Effector CD4-positive, alpha-beta T cell (primary cell): ENCODE measurements around the gene QSER1.

Experiments used
- DNase-seq: peaks from one replicate; pipeline ENCODE4 v3.0.0-alpha.2; 2020

Gene QSER1

DNA sequence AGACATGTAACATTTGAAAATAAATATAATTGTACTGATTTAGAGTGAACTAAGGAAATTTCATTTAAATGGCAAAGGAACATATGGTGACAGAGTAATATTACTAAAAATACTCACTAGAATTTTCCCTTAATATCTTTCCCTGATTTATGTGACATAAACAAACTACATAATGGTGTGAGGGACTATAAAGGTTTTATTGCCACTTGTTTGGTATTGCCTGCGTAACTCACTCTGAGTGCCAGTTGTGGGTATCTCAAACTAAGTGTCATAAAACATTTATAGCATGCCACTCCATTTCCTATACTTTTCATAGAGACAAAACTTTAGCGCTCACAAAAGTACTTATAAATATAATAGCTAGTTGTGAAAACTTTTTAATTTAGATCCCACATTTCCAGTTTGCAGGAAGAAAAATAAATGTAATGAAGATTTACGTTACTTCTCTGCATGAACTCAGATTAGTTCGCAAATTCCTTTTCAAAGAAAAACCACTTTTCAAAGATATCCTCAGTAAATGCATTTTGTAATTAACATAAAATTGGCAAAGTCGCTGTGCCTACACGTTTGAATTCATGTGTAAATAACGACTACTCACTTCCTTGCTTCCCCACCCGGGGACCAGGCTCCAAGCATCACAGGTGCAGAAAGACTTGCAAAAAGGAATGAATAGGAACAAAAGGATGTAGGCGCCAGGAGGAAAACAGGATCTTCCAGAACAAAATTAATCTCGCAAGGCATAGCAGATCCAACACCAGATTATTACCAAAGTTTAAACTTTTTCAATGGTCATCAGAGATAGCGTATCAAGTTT lies 1.6 kb upstream of the QSER1 start:
- no peak for DNase-seq

DNA sequence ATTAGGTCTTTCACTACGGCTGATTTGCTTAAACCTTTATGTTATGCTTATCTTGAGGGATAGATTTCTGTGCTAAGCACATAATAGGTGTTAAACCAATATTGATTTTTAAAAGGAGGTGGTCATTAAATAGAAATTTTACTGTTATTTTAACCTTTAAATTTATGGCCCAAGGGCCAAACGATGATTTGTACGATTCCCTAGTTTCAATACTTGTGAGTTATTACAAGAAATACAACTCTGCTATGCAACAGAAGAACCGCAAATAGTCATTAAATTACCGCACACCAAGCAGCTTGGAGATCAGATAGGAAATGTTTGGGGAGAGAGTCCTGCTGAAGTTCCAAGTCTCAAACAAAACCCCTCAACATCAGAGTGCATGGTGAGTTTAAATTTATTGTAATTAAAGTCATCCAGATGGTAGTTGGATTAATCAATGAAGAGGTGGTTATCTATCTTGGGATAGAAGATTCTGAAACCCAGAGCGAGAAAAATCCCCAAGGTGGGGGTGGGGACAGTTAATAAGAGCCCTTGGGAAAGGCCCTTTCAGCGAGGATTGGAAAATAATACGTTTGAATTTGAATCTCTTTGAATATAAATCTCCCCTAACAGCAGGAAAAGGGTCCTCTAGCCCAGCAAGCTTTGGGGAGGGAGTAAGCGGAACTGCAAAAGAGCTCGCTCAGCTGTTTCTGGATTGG lies 805 bp upstream of the QSER1 start:
- no peak for DNase-seq

DNA sequence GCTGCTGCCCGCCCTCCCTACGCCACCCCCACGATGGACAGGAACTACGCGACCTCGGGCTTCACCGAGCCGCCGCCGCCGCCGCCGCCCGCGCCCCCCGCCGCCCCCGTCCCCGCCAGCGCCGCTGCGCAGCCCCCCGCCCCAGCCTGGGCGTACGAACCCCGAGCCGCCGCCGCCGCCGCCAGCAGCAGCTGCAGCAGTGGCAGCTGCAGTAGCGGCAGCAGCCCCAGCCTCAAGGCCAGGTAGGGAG lies 407 bp downstream of the QSER1 start:
- peak; percentile 31 for DNase-seq

DNA sequence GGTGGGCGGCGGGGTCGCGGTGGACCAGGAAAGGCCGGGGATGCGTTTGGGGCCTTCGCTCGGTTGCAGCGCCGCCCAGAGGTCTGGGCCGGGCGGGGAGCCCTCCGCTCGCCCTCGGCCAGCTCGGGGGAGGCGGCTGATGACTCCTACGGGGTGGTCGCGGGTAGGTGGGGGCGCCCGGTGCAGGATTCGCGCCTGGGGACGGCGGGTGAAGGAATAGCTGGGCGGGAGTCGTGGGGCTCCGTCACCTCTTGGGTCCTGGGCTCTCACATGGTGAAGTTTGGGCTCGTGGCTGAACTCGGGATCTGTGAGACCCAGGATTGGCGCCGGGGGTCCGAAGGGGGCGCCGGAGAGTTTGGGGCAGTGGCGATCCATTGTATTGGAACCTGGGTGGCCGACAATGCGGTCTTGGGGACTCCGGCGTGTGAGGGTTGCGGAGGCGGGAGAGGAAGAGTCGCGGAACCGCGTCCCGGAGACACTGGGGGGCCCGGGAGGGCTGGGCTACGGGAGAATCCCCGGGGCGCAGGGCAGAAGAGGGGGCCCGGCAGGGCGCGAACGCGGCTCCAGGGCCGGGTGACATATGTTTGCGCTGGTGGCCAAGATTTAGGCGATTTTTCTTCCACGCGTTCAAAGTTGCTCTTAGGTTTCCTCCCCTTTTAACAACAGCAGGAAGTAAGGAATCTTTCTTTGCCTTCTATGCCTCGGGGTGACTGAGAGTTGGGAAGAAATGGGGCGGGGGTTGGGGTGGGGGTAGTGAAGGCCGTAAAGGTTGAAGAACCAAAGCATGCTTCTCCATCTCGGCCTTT lies 935 bp downstream of the QSER1 start:
- peak; percentile 3 for DNase-seq

DNA sequence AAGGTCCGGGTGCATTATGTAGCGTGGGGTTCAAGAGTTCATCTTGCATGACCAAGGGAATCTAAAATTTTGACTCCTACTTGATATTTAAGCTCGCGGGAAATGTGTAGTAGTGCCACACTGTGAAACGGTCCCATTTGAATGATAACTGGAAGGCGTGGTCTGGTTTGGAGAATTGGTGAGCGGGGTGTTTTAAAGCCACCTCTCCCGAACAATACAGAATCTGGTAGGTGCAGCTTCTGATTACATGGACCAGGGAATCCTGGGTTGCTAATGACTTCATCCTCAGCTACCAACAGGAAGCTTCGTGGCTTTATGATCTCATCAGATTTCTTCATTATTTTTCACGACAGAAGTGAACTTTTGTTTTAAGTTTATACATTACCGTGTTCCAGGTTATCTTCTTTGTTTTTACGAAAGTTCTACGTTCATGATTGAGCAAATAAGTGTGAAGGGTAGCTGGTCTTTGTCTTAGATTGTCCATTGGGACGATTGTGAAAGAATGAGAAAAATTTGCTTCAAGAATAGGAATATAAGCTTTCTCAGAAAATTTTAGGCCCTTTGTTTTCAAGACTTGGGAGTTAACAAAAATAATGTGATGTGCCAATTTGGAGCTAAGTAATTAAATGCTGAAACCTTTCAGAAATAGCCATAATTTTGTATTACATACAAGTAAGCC lies 1.7 kb downstream of the QSER1 start:
- peak; percentile 30 for DNase-seq

DNA sequence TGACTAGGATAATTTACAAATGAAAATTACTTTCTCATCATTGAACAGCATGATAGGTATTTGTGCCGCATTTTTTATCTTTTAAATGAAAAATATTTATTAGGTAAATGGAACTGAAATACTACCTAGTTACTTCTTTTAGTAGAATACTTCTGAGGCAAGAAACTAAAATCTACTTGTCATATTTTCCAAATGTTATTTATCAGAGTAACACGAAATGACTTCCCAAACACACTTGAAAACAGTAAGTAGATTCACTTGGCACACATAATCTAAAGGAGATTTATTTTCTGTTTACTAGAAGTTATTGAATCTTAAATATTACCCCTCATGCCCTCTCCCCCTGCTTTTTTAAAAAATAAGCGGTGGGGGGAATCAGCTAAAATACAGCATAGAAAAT lies 2.3 kb downstream of the QSER1 start:
- no peak for DNase-seq

DNA sequence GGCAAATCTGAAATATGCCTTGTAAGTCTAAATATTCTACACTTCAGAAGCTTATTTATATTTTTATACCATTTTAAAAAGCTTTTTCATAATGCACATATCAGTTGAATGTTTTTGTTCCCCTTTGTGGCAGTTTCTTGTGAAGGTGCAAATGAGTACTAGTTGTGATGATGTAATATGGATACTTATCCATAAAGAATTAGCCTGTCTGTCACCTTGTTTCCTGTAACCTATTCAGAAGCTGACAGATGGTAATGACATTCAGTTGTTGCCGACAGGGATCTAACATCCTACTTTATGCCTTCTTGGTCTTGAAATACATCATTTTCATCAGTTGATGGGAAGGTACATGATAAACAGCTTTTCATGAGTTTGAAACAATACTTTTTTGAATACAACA lies 2.9 kb downstream of the QSER1 start:
- DNase-seq = no peak

DNA sequence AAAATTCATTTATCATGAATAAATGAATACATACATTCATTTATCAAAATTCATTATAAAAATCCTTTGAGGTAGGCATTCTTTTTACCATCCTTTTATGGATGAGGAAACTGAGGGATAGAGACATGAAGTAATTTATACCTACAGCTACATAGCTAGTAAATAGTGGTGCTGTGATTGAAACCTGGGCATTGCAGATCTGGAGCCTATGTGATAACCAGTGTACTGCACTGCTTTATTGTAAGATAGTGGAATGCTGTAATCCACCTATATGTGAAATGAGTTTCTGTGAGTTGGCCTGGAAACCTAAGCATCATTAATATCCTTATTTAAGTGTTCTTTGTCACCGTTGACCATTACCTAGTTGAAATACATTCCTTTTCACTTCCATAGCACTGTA lies 4.5 kb downstream of the QSER1 start:
- DNase-seq = no peak

DNA sequence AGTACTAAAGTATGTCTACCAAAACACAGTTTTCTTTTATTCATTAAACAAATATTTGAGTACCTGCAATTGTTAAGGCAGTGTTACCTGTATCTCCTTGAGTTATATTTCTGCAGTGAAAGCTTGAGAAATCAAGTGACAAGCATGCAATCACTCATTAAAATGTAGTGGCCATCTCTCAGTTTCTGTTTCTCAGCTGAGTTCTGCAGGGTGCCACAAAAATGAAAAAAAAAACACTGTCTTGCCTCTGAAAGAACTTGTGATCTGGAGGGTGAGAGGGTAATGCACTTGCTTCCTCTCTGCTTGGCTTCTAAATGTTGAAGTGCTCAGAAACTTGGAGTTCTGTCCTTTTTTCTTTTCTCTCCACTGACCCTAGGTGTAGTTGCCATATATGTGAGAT lies 6.8 kb downstream of the QSER1 start:
- no peak for DNase-seq

DNA sequence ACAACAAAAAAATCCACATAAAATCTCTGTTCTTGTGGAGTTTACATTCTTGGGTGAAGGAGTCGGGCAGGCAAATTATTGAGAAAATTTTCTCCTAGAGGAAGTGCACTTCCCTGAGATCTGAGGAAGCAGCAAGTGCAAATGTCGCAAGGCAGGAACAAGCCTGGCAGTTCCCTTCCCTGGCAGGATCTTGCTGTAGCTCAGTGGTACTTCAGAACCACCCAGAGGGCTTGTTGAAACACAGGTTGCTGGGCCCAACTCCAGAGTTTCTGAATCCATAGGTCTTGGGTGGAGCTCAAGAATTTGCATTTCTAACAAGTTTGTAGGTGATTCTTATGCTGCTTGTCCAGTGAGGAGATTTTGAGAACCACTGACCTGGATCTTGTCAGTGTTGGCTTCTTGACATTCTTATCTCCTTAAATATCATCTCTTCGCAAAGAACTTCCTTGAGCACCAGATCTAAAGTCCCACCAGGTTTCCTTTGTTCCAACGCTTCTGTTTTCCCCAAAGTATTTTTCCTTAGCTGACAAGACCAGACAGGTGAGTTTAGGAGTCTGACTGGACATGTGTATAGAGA lies 9.6 kb downstream of the QSER1 start:
- no peak for DNase-seq

DNA sequence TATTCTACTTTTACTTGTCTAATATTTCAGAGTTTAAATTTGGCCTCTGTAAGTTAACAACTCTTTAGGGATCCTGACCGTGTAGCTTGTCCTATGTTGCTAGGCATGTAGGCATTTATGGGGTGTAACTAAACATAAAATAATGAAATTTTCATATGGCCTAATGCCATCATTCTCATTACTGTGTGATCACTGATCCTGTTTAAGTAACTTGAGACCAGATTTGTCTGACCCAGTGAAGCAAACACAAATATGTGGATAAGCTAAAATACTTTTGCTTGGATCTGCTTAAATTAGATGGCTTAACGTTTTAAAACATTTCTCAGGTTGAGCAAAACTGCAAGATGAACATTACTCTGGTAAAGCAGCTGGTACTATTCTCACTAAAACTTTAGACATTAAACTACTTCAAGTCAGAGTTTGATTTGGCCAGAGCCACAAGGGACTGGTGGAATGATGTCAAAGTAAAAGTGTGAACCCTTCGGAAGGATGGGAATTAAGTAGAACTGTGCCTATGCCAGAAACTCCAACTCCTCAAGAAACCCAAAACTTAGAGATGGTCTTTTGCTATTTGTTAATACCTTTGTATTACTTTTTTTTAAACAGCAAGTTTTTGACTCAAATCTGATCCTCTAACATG lies 12.5 kb downstream of the QSER1 start:
- DNase-seq = no peak

DNA sequence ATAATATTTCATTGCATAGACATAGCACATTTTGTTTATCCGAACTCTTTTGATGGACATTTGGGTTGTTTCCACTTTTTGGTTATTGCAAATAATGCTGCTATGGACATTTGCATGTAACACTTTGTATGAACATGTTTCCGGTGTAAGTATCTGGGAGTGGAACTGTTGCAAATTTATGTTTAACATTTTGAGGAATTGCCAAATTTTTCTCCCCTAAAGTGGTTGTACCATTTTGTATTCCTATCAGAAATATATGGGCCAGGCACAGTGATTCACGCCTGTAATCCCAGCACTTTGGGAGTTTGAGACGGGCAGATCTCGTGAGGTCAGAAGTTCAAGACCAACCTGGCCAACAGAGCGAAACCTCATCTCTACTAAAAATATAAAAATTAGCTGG lies 16.0 kb downstream of the QSER1 start:
- DNase-seq = no peak

DNA sequence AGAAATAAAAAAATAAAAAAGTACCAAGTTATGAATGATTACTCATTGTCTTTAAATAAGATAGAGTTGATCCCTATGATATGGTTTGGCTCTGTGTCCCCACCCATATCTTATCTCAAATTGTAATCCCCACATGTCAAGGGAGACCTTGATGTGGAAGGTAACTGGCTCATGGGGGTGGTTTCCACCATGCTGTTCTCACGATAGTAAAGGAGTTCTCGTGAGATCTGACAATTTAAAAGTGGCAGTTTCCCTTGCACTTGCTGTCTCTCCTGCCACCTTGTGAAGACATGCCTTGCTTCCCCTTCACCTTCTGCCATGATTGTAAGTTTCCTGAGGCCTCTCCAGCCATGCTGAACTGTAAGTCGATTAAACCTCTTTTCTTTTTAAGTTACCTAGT lies 18.8 kb downstream of the QSER1 start:
- no peak for DNase-seq

DNA sequence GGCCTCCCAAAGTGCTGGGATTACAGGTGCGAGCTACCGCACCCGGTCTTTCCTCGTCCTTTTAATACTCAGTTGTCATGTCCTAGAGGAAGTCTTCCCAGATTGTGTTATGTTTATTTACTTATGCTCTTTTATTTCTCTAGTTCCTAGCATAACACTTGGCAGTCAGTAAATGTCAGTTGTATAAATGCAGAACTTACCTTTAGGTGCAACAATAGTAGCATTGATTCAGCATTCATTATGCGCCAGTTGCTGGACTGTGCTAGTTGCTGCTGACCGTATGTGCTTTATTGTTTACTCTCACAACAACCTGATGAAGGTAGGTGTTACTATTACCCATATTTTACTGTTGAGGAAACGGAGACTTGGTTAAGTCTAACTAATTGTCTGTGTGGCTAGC lies 20.8 kb downstream of the QSER1 start:
- no peak for DNase-seq

DNA sequence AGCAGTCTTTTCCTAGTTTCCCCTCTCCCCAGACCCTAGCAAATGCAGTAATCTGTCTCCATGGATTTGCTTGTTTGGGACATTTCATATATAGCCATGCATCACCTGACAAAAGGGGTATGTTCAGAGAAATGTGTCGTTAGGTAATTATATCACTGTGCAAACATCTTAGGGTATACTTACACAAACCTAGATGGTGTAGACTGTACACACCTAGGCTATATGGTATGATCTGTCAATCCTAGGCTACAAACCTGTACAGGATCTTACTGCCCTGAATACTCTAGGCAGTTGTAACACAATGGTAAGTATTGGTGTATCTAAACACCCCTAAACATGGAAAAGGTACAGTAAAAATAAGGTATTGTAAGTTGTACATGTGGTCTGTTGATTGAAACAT lies 23.8 kb downstream of the QSER1 start:
- DNase-seq = no peak

DNA sequence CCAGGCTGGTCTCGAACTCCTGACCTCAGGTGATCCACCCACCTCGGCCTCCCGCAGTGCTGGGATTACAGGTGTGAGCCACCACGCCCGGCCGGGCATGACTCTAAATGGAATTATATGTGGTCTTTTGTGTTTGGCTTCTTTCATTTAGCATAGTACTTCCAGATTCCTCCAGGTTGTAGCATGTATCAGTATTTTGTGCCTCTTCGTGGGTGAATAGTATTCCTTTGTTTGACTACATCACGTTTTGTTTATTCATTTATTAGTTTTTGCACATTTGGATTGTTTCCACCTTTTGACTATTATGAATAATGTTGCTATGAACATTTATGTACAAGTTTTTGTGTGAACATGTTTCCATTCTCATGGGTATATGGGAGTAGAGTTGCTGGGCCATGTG lies 24.4 kb downstream of the QSER1 start:
- no peak for DNase-seq

DNA sequence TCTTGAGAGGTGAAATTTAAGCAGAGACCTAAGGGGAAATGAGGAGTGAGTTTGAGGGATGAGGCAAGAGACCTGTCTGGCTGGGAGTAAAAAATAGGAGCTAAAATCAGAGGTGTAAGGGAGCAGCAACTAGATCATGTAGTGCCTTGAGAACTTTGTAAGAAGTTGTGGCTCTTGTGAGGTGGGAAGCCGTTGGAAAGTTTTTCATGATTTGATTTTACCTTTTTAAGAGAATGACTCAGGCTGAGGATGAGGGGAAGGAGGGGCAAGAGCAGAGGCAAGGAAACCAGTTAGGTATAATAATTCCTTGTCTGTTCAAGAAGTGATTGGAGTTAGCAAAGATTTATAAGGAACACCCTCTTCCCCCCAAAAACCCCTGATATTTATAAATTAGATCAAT lies 25.8 kb downstream of the QSER1 start:
- no peak for DNase-seq

DNA sequence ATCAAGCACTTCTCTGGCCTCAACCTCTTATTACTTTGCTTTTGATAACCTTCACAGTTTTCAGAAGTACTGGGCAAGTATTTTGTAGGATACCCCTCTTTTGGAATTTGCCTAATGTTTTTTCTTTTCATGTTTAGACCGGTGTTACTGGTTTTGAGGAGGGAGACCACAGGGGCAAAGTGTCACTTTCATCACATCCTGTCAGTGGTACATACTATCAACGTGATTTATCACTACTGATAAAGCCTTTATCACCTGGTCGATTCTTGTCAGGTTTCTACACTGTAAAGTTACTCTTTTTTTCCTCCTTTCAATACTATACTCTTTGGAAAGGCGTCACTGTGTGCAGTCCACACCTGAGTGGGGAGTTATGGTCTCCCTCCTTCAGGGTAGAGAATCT lies 26.7 kb downstream of the QSER1 start:
- DNase-seq = no peak

DNA sequence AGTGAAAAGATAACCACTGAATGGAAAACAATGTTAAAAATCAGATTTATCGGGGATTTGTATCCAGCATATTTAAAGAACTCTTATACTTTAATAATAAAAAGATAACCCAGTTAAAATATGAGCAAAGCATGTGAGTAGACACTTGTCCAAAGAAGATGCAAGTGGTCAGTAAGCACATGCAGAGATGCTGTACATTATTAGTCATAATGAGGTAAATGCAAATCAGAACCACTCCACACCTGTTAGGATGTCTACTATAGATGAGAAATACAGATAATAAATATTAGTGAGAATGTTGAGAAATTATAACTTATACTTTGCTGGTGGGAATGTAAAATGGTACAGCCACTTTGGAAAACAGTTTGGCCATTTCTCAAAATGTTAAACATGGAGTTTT lies 28.0 kb downstream of the QSER1 start:
- no peak for DNase-seq

DNA sequence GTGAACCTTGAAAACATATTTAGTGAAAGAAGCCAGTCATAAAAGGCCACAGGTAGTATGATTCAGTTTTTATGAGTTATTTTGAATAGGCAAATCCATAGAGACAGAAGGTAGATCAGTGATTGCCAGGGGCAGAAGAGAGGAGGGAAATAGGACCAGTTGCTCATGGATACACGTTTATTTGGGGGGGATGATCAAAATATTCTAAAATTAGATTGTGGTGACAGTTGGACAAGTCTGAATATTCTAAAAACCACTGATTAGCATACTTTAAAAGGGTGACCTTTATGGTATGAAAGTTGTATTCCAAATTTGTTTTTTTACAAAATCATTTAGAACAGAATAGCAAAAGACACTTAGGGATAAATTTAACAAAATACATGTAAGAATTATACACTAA lies 28.6 kb downstream of the QSER1 start:
- DNase-seq = no peak

DNA sequence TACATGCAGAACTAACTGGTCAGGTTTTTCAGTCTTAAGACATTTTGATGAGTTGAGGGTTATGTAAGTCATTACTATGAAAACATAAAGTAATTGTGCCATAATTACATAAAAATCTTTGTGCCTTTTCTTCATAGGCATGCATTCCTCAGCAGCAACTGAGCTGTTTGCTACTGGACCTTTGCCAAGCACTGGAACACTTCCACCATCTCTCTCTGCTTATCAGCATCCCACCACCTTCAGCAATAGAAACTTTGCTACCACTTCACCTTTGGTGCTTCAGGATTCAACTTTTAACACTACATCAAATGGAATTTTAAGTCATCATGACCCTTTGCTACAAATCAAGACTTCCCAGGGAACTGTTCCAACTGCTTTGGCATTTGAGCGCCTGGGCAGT lies 39.0 kb downstream of the QSER1 start:
- no peak for DNase-seq

DNA sequence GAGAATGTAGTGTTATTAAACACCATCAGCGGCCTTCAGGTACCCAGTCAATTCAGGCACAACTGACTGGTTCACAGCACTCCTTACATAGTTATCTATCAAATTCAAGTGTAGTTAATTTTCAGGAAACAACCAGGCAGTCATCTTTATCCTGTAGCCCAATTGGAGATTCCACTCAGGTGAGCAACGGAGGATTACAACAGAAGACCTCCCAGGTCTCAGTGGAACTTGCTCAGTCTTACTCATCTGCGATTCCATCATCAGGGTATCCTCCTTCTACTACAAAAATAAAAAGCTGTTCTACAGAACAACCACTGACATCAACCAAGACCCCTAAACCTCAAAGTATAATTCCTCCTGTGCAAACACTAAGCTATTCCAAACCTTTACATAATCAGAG lies 39.6 kb downstream of the QSER1 start:
- DNase-seq = no peak
